SK-N-SH treated with all-trans-retinoic acid at 6 μM for 48 hours (cell line): ENCODE data around the gene ZBTB4.
A peak's percentile ranks its signal among the peaks of the same experiment; 100 is the strongest.

Source experiments
- ATAC-seq: fragments of 200-7000 bp; cut with Tn5 transposase; 3 replicates; pipeline ENCODE4 v1.9.1; 2020; ENCODE audit warnings: mild to moderate bottlenecking, moderate library complexity
- ARNTL ChIP-seq: fragments of 450-650 bp; formaldehyde crosslinking; IDR thresholded peaks from 2 replicates; pipeline ENCODE4 v1.5.0; 2020; ENCODE audit warnings: low read depth, mild to moderate bottlenecking, moderate library complexity, borderline replicate concordance
- BACH2 ChIP-seq: fragments of 250-450 bp; sonication (Bioruptor Pico); IDR thresholded peaks from 2 replicates; pipeline ENCODE4 v1.9.0; 2021; ENCODE audit warnings: mild to moderate bottlenecking, borderline replicate concordance
- CSDC2 ChIP-seq: fragments of 250-450 bp; sonication (Bioruptor Pico); IDR thresholded peaks from 2 replicates; pipeline ENCODE4 v1.5.0; 2020; ENCODE audit warnings: mild to moderate bottlenecking, moderate library complexity
- ESRRG ChIP-seq: fragments of 250-450 bp; sonication (Bioruptor Pico); IDR thresholded peaks from 2 replicates; pipeline ENCODE4 v1.6.1; 2021; ENCODE audit warnings: mild to moderate bottlenecking
- GLIS3 ChIP-seq: fragments of 250-450 bp; sonication (Bioruptor Pico); IDR thresholded peaks from 2 replicates; pipeline ENCODE4 v1.5.0; 2020; ENCODE audit warnings: mild to moderate bottlenecking, moderate library complexity
- ISL1 ChIP-seq: fragments of 250-450 bp; sonication (Bioruptor Pico); IDR thresholded peaks from 2 replicates; pipeline ENCODE4 v2.1.2; 2022; ENCODE audit warnings: mild to moderate bottlenecking, moderate library complexity
- PPARA ChIP-seq: fragments of 250-450 bp; sonication (Bioruptor Pico); IDR thresholded peaks from 2 replicates; pipeline ENCODE4 v1.5.0; 2020; ENCODE audit warnings: mild to moderate bottlenecking, borderline replicate concordance
- RARB ChIP-seq: fragments of 250-450 bp; sonication (Bioruptor Pico); IDR thresholded peaks from 2 replicates; pipeline ENCODE4 v1.8.0; 2021; ENCODE audit warnings: mild to moderate bottlenecking, moderate library complexity
- SNAI2 ChIP-seq: fragments of 250-450 bp; sonication (Bioruptor Pico); IDR thresholded peaks from 2 replicates; pipeline ENCODE4 v1.5.0; 2020; ENCODE audit warnings: mild to moderate bottlenecking, moderate library complexity
- TCF4 ChIP-seq: fragments of 250-450 bp; sonication (Bioruptor Pico); IDR thresholded peaks from 2 replicates; pipeline ENCODE4 v1.8.0; 2021; ENCODE audit warnings: mild to moderate bottlenecking, moderate library complexity, borderline replicate concordance
- TOX ChIP-seq: fragments of 250-450 bp; sonication (Bioruptor Pico); IDR thresholded peaks from 2 replicates; pipeline ENCODE4 v1.8.0; 2021; ENCODE audit warnings: mild to moderate bottlenecking, moderate library complexity, borderline replicate concordance
- ZC3H10 ChIP-seq: fragments of 250-450 bp; sonication (Bioruptor Pico); IDR thresholded peaks from 2 replicates; pipeline ENCODE4 v1.5.1; 2021; ENCODE audit warnings: mild to moderate bottlenecking, moderate library complexity
- ZFP3 ChIP-seq: fragments of 250-450 bp; sonication (Bioruptor Pico); IDR thresholded peaks from 2 replicates; pipeline ENCODE4 v1.5.0; 2020; ENCODE audit warnings: mild to moderate bottlenecking, moderate library complexity
- ZFP30 ChIP-seq: fragments of 450-650 bp; formaldehyde crosslinking; IDR thresholded peaks from 2 replicates; pipeline ENCODE4 v1.5.0; 2022; ENCODE audit warnings: mild to moderate bottlenecking, moderate library complexity
- ZNF70 ChIP-seq: fragments of 450-650 bp; formaldehyde crosslinking; IDR thresholded peaks from 2 replicates; pipeline ENCODE4 v1.5.0; 2020; ENCODE audit warnings: mild to moderate bottlenecking, moderate library complexity
- ZNF8 ChIP-seq: fragments of 450-650 bp; formaldehyde crosslinking; IDR thresholded peaks from 2 replicates; pipeline ENCODE4 v1.5.0; 2020; ENCODE audit warnings: mild to moderate bottlenecking, moderate library complexity
- TF ChIP-seq, protein P1 (sequence below): fragments of 250-450 bp; sonication (Bioruptor Pico); IDR thresholded peaks from 2 replicates; pipeline ENCODE4 v1.5.1; 2021; ENCODE audit warnings: mild to moderate bottlenecking, moderate library complexity
- TF ChIP-seq, protein P2 (sequence below): fragments of 250-450 bp; sonication (Bioruptor Pico); IDR thresholded peaks from 2 replicates; pipeline ENCODE4 v1.5.1; 2020; ENCODE audit warnings: low read depth, mild to moderate bottlenecking, moderate library complexity
- TF ChIP-seq, protein P3 (sequence below): fragments of 250-450 bp; sonication (Bioruptor Pico); IDR thresholded peaks from 2 replicates; pipeline ENCODE4 v1.8.0; 2021; ENCODE audit warnings: low read depth, mild to moderate bottlenecking, moderate library complexity, borderline replicate concordance
- TF ChIP-seq, protein P4 (sequence below): fragments of 250-450 bp; sonication (Bioruptor Pico); IDR thresholded peaks from 2 replicates; pipeline ENCODE4 v1.8.0; 2020; ENCODE audit warnings: mild to moderate bottlenecking, moderate library complexity, borderline replicate concordance
- TF ChIP-seq, protein P5 (sequence below): fragments of 250-450 bp; sonication (Bioruptor Pico); IDR thresholded peaks from 2 replicates; pipeline ENCODE4 v1.5.0; 2020; ENCODE audit warnings: mild to moderate bottlenecking, moderate library complexity

ZBTB4 gene

DNA sequence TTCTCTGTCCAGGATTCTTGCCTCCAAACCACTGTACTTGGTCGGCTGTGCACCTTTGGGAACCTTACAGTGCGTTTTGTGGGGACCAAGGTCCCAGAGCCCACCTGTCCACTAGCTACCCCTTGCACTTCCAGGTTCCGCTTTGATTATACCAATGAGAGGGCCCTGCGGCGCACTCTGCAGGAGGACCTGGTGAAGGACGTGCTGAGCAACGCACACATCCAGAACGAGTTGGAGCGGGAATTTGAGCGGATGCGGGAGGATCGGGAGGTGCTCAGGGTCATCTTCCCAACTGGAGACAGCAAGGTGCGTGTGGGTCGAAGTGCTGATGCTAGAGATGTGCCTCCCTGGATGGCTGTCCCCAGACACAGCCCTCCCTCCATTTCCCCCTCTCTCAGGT, 23.6 kb upstream of the ZBTB4 start:
- ATAC-seq, result peak; percentile 53; the same call in 2 of the 3 replicates
- TF ChIP-seq RARB (CRISPR knock-in tag), result no peak
- TF ChIP-seq ZFP3, result no peak
- TF ChIP-seq, protein P1, sequence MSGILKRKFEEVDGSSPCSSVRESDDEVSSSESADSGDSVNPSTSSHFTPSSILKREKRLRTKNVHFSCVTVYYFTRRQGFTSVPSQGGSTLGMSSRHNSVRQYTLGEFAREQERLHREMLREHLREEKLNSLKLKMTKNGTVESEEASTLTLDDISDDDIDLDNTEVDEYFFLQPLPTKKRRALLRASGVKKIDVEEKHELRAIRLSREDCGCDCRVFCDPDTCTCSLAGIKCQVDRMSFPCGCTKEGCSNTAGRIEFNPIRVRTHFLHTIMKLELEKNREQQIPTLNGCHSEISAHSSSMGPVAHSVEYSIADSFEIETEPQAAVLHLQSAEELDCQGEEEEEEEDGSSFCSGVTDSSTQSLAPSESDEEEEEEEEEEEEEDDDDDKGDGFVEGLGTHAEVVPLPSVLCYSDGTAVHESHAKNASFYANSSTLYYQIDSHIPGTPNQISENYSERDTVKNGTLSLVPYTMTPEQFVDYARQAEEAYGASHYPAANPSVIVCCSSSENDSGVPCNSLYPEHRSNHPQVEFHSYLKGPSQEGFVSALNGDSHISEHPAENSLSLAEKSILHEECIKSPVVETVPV, result no peak
- TF ChIP-seq TCF4 (CRISPR knock-in tag), result no peak
- TF ChIP-seq ZC3H10 (CRISPR knock-in tag), result no peak
- TF ChIP-seq, protein P2, sequence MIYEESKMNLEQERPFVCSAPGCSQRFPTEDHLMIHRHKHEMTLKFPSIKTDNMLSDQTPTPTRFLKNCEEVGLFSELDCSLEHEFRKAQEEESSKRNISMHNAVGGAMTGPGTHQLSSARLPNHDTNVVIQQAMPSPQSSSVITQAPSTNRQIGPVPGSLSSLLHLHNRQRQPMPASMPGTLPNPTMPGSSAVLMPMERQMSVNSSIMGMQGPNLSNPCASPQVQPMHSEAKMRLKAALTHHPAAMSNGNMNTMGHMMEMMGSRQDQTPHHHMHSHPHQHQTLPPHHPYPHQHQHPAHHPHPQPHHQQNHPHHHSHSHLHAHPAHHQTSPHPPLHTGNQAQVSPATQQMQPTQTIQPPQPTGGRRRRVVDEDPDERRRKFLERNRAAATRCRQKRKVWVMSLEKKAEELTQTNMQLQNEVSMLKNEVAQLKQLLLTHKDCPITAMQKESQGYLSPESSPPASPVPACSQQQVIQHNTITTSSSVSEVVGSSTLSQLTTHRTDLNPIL (CRISPR knock-in tag), result no peak
- TF ChIP-seq, protein P3, sequence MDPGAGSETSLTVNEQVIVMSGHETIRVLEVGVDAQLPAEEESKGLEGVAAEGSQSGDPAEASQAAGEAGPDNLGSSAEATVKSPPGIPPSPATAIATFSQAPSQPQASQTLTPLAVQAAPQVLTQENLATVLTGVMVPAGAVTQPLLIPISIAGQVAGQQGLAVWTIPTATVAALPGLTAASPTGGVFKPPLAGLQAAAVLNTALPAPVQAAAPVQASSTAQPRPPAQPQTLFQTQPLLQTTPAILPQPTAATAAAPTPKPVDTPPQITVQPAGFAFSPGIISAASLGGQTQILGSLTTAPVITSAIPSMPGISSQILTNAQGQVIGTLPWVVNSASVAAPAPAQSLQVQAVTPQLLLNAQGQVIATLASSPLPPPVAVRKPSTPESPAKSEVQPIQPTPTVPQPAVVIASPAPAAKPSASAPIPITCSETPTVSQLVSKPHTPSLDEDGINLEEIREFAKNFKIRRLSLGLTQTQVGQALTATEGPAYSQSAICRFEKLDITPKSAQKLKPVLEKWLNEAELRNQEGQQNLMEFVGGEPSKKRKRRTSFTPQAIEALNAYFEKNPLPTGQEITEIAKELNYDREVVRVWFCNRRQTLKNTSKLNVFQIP, result no peak
- TF ChIP-seq ZNF8 (CRISPR knock-in tag), result no peak
- no peak for TF ChIP-seq ZFP30 (CRISPR knock-in tag)

DNA sequence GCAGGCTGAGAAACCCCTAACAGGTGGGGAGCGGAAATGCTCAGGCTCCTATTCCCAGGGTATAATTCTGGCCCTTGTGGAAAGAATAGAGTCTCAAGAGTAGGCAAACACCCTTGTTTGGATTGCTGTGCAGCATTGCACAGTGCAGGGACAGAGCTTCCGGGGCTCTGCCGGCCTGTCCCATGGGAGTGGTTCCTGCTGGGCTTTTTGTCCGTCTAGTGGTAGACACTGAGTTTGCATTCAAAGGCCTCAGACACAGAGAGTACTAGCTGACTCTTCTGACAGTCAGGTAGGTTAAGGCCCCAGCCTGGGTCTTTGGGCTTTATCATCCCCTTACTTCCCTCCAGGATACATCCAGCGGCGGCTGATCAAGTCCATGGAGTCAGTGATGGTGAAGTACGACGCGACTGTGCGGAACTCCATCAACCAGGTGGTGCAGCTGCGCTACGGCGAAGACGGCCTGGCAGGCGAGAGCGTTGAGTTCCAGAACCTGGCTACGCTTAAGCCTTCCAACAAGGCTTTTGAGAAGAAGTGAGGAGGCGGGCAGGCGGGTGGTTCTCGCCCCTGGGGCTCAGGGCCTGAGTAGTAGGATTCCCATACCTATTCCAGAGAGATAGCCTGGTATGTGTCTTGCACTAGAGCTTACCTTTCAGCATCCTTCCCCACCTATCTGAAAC, 22.9 kb upstream of the ZBTB4 start:
- peak; percentile 19; the same call in 2 of the 3 replicates for ATAC-seq
- TF ChIP-seq BACH2 (no peak), ESRRG (no peak), PPARA (no peak), ZNF8 (CRISPR knock-in tag) (no peak), ISL1 (CRISPR knock-in tag) (no peak), SNAI2 (CRISPR knock-in tag) (no peak), RARB (CRISPR knock-in tag) (no peak), ZFP3 (no peak), ZNF70 (CRISPR knock-in tag) (no peak), TOX (no peak), ARNTL (CRISPR knock-in tag) (no peak), CSDC2 (CRISPR knock-in tag) (no peak), ZC3H10 (CRISPR knock-in tag) (no peak), TCF4 (CRISPR knock-in tag) (no peak)
- TF ChIP-seq, protein P2 (CRISPR knock-in tag), result no peak
- TF ChIP-seq, protein P1, result no peak
- TF ChIP-seq, protein P4, sequence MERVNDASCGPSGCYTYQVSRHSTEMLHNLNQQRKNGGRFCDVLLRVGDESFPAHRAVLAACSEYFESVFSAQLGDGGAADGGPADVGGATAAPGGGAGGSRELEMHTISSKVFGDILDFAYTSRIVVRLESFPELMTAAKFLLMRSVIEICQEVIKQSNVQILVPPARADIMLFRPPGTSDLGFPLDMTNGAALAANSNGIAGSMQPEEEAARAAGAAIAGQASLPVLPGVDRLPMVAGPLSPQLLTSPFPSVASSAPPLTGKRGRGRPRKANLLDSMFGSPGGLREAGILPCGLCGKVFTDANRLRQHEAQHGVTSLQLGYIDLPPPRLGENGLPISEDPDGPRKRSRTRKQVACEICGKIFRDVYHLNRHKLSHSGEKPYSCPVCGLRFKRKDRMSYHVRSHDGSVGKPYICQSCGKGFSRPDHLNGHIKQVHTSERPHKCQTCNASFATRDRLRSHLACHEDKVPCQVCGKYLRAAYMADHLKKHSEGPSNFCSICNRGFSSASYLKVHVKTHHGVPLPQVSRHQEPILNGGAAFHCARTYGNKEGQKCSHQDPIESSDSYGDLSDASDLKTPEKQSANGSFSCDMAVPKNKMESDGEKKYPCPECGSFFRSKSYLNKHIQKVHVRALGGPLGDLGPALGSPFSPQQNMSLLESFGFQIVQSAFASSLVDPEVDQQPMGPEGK (CRISPR knock-in tag), result no peak
- TF ChIP-seq, all 23 proteins: peak for 0

DNA sequence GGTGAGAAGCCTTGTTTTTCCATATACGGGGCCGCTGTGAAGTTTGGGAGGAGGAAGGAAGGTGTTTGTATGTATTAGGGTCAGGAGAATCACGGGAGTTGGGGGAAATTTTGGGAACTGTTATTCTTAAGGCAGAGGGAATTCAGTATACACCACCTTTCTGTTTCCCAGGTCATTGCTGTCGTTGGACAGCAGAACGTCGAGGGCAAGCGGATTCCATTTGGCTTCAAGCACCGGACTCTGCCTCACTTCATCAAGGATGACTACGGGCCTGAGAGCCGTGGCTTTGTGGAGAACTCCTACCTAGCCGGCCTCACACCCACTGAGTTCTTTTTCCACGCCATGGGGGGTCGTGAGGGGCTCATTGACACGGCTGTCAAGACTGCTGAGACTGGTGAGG, 22.3 kb upstream of the ZBTB4 start:
- ATAC-seq, result no peak
- TF ChIP-seq ZC3H10 (CRISPR knock-in tag) (no peak), RARB (CRISPR knock-in tag) (no peak), ARNTL (CRISPR knock-in tag) (no peak), ZFP3 (no peak), ZFP30 (CRISPR knock-in tag) (no peak), CSDC2 (CRISPR knock-in tag) (no peak), PPARA (no peak), ZNF8 (CRISPR knock-in tag) (no peak), GLIS3 (CRISPR knock-in tag) (no peak)
- TF ChIP-seq, protein P5, sequence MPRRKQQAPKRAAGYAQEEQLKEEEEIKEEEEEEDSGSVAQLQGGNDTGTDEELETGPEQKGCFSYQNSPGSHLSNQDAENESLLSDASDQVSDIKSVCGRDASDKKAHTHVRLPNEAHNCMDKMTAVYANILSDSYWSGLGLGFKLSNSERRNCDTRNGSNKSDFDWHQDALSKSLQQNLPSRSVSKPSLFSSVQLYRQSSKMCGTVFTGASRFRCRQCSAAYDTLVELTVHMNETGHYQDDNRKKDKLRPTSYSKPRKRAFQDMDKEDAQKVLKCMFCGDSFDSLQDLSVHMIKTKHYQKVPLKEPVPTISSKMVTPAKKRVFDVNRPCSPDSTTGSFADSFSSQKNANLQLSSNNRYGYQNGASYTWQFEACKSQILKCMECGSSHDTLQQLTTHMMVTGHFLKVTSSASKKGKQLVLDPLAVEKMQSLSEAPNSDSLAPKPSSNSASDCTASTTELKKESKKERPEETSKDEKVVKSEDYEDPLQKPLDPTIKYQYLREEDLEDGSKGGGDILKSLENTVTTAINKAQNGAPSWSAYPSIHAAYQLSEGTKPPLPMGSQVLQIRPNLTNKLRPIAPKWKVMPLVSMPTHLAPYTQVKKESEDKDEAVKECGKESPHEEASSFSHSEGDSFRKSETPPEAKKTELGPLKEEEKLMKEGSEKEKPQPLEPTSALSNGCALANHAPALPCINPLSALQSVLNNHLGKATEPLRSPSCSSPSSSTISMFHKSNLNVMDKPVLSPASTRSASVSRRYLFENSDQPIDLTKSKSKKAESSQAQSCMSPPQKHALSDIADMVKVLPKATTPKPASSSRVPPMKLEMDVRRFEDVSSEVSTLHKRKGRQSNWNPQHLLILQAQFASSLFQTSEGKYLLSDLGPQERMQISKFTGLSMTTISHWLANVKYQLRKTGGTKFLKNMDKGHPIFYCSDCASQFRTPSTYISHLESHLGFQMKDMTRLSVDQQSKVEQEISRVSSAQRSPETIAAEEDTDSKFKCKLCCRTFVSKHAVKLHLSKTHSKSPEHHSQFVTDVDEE (CRISPR knock-in tag), result no peak
